ENCODE results near the gene OR10A6.

DNA sequence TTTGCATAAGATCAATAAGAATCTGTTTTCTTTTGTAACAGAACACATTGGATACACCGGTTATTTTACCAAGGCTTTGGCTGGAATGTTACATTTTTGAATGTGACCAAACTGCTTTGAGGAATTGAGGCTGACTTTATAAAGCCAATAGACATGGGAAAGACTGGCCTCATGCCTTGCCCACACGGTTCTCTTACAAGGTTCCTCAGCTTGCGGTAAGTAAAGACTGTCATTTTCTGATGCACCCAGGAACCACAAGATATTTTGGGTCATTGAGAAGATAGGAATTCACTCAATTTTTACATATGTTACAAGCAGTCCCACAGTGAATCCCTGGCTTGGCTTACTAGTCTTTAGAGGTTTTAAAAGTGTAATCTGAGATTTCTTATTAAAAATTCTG is 23.9 kb downstream of the OR10A6 start:
- TF ChIP-seq CTCF (IDR thresholded peaks at IDR 0.05; ENCODE audit: low read depth, low read length) (no peak), EZH2phosphoT487 (IDR thresholded peaks at IDR 0.05; ENCODE audit: low read depth) (no peak)
